Effector memory CD4-positive, alpha-beta T cell (primary cell): ENCODE data around the gene CDIP1.

Experiments used
- DNase-seq, 3 donors: peaks; one replicate each; pipeline ENCODE4 v3.0.0-alpha.2; 2020
- H3K27ac ChIP-seq: 2 replicates; pipeline ENCODE4 v1.7.0; 2013; ENCODE audit warnings: mild to moderate bottlenecking, low read length, moderate library complexity; ENCODE audit not compliant: insufficient read depth, poor library complexity, severe bottlenecking
- H3K27me3 ChIP-seq: replicated peaks from 2 replicates; pipeline ENCODE4 v1.7.0; 2013; ENCODE audit warnings: mild to moderate bottlenecking, low read length; ENCODE audit not compliant: insufficient read depth, control insufficient read depth, poor library complexity, severe bottlenecking
- H3K36me3 ChIP-seq: 2 replicates; pipeline ENCODE4 v1.7.0; 2013; ENCODE audit warnings: mild to moderate bottlenecking, low read length, moderate library complexity; ENCODE audit not compliant: control insufficient read depth, insufficient read depth
- H3K4me1 ChIP-seq: 2 replicates; pipeline ENCODE4 v1.7.0; 2013; ENCODE audit warnings: low read length, mild to moderate bottlenecking; ENCODE audit not compliant: control insufficient read depth, insufficient read depth, poor library complexity, severe bottlenecking
- H3K4me3 ChIP-seq: 2 replicates; pipeline ENCODE4 v1.7.0; 2013; ENCODE audit warnings: low read length, low read depth, mild to moderate bottlenecking; ENCODE audit not compliant: insufficient read depth, poor library complexity, severe bottlenecking
- H3K9me3 ChIP-seq: 2 replicates; pipeline ENCODE4 v1.7.0; 2013; ENCODE audit warnings: mild to moderate bottlenecking, low read length, moderate library complexity; ENCODE audit not compliant: control insufficient read depth

CDIP1 gene

DNA sequence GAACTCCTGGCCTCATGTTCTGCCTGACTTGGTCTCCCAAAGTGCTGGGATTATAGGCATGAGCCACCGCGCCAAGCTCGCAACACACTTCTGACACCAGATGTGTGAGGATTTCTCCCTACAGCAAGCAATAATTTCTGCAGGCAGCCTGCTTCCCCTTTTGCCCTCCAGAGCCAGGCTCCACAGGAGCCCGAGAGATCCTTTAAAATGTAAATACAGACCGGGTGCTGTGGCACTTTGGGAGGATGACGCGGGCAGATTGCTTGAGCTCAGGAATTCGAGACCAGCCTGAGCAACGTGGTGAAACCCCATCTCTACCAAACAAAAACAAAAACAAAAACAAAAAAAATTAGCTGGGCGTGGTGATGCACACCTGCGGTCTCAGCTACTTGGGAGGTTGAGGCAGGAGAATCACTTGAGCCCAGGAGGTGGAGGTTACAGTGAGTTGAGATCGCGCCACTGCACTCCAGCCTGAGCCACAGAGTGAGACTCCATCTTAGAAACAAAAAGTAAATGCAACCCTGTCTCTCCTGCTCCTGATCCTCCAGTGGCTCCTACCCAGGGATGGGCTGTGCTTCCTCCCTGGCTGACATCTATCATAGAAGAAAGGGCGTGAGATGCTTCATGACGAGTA lies 32.2 kb upstream of the CDIP1 start:
- no peak for DNase-seq
- no peaks in the 10 kb centered on the region for H3K36me3 ChIP-seq
- H3K27ac ChIP-seq = no peak overlapping the region
- no peaks in the 10 kb centered on the region for H3K27me3 ChIP-seq
- no peak overlapping the region for H3K4me3 ChIP-seq
- H3K4me1 ChIP-seq = peaks cover 3% of the 10 kb centered on the region
- H3K9me3 ChIP-seq = no peaks in the 10 kb centered on the region

- no peak overlapping the region for H3K27ac ChIP-seq
- H3K4me1 ChIP-seq = peaks cover 3% of the 10 kb centered on the region
- H3K4me3 ChIP-seq = no peak overlapping the region
- H3K36me3 ChIP-seq = no peaks in the 10 kb centered on the region
- no peaks in the 10 kb centered on the region for H3K9me3 ChIP-seq
- no peak for DNase-seq
- no peaks in the 10 kb centered on the region for H3K27me3 ChIP-seq
These were observed 31.5 kb upstream of the CDIP1 start for GRCh38 chr16:4570086-4570485.

- no peaks in the 10 kb centered on the region for H3K27me3 ChIP-seq
- no peaks in the 10 kb centered on the region for H3K4me1 ChIP-seq
- H3K9me3 ChIP-seq = no peaks in the 10 kb centered on the region
- no peak overlapping the region for H3K27ac ChIP-seq
- DNase-seq = no peak
- H3K4me3 ChIP-seq = no peak overlapping the region
- no peaks in the 10 kb centered on the region for H3K36me3 ChIP-seq
These were observed 27.6 kb upstream of the CDIP1 start for GRCh38 chr16:4566144-4566543.

DNA sequence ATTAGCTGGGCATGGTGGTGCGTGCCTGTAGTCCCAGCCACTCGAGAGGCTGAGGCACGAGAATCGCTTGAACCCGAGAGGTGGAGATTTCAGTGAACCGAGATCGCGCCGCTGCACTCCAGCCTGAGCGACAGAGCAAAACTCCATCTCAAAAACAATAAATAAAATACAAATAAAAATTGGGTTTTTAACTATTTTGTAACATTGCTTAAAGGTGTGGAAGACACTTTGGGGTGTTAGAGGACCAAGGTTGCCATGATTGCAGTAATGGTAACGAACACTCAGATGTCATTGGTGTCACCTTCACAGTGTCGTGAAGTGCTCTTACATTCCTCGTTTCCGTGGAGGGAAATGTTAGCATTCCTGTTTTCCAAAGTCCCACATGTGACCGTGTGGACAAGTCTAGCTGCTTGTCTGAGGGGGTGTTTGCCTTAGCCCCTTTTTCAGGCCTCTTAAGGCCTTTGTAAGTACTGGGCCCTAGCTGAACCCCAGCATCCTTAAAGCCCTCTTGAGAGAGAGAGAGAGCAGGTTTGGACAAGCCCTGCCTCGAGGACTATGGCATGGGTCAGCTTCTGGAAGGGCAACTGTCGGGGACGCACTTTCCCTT lies 26.2 kb upstream of the CDIP1 start:
- Histone ChIP-seq H3K27me3 (no peaks in the 10 kb centered on the region), H3K4me1 (no peaks in the 10 kb centered on the region), H3K9me3 (no peaks in the 10 kb centered on the region), H3K4me3 (no peak overlapping the region), H3K36me3 (no peaks in the 10 kb centered on the region), H3K27ac (no peak overlapping the region)
- no peak for DNase-seq

- no peak overlapping the region for H3K27ac ChIP-seq
- no peak for DNase-seq
- no peaks in the 10 kb centered on the region for H3K9me3 ChIP-seq
- no peaks in the 10 kb centered on the region for H3K4me1 ChIP-seq
- H3K27me3 ChIP-seq = no peaks in the 10 kb centered on the region
- no peaks in the 10 kb centered on the region for H3K36me3 ChIP-seq
- H3K4me3 ChIP-seq = no peak overlapping the region
These were observed 23.0 kb upstream of the CDIP1 start for GRCh38 chr16:4561596-4561995.

DNA sequence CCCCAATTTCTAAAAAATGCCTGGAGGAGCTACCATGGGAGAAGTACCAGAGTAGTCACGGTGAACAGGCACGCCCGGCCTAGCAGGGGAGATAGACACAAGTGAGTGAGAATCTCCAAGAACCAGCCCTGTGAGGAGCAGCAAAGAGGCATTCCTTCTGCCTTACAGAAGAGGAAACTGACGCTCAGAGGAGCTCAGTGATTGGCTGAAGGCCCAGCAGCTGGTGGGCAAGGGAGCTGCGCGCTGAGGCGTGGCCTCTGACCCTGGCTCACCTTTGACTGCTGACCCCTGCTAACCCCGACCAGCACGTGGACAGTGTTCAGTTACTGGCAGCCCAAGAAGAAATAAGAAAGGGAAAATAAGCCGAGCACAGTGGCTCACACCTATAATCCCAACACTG lies 19.4 kb upstream of the CDIP1 start:
- DNase-seq = no peak
- no peaks in the 10 kb centered on the region for H3K36me3 ChIP-seq
- H3K4me1 ChIP-seq = no peaks in the 10 kb centered on the region
- no peaks in the 10 kb centered on the region for H3K27me3 ChIP-seq
- H3K9me3 ChIP-seq = no peaks in the 10 kb centered on the region
- H3K4me3 ChIP-seq = no peak overlapping the region
- no peak overlapping the region for H3K27ac ChIP-seq

DNA sequence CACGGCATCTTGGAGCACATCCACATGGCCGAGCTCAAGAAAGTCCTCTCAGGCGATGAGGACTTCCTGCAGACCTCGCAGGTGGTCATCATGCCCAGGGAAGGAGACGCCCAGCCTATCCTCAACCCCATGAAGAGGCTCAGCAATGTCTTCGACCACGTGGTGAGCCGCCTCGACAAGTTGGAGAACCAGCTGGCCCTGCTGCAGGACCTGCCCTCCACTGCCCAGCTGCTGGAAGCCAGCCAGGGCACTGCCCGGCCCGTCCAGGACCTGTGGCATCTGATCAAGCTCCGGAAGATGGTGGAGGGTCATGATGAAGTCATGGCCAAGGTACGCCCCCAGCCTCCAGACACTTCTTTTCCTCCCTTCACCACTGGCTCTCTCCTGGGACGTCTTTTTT lies 18.0 kb upstream of the CDIP1 start:
- H3K4me3 ChIP-seq = no peak overlapping the region
- no peak for DNase-seq
- H3K9me3 ChIP-seq = no peaks in the 10 kb centered on the region

DNA sequence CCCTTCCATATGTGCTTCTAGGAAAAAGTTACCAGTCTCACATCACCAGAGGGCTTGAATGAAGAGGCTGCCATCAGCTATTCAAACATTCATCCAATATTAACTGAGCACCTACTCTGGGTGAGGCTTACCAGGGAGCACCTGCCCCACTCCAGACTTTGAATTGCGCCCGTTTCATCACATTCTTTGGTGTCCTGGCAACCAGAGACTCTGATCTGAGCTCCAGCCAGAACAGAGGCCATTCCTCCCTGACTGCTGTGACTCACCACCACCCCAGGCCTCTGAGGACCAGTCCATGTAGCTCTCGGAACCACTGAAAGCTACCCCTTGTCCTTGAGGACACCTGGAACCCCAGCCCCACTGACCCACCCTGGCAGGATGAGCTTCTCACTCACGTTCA lies 17.5 kb upstream of the CDIP1 start, which contains the start of gene C16orf96:
Gene C16orf96 (plus strand): TSS at position 229 of the 400 bp plus-strand sequence. CDS start 150 bp downstream, at position 379.
- Histone ChIP-seq H3K4me3 (no peak within 1 kb of the TSS), H3K4me1 (no peaks in the 10 kb centered on the region), H3K27me3 (no peaks in the 10 kb centered on the region), H3K36me3 (no peaks in the 10 kb centered on the region), H3K9me3 (no peaks in the 10 kb centered on the region), H3K27ac (no peak within 1 kb of the TSS)
- no peak for DNase-seq

More for the DNA sequence above, 18.0 kb upstream of the CDIP1 start:
- no peaks in the 10 kb centered on the region for H3K36me3 ChIP-seq
- H3K27me3 ChIP-seq = no peaks in the 10 kb centered on the region
- no peak overlapping the region for H3K27ac ChIP-seq
- no peaks in the 10 kb centered on the region for H3K4me1 ChIP-seq

DNA sequence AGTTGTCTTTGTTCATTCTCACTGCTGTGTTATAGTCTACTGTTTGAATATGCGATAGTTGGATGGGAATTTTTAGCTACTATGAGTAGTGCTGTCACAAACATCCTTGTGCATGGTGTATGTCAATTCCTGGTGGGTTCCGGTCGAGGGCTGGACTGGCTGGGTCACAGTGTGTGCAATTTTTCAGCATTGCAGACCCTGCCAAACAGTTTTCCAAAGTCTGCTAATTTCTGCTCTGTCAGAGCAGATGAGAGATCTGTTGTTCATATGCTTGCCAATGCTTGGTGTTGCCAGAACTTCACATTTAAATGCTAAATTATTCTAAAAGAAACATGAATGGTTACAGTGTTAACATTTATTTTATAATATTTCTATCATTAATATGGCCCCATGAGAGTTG lies 14.0 kb upstream of the CDIP1 start:
- Histone ChIP-seq H3K27ac (no peak overlapping the region), H3K27me3 (no peaks in the 10 kb centered on the region), H3K9me3 (no peaks in the 10 kb centered on the region), H3K4me1 (peaks cover 6% of the 10 kb centered on the region), H3K4me3 (no peak overlapping the region), H3K36me3 (no peaks in the 10 kb centered on the region)
- DNase-seq = no peak

DNA sequence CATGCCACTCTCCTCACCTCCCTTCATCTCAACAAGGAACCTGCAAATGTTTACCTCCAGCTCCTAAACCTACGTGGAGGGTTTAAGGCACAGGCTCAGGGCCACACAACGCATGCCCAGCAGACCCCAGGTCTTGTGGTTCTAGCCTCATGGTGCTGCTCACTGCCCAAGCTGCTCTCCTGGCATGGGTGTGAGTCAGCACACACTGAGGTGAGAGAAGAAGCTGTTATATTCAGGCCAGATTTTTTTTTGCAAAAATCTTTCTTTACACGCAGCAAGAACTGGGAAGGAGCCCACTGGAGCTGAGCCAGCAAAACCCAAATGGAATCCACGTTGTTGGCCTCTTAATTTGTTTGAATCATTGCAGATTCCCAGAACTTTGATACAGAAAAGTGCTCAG lies 12.0 kb upstream of the CDIP1 start:
- H3K27ac ChIP-seq = no peak overlapping the region
- peaks cover 6% of the 10 kb centered on the region for H3K4me1 ChIP-seq
- no peak overlapping the region for H3K4me3 ChIP-seq
- H3K27me3 ChIP-seq = no peaks in the 10 kb centered on the region
- DNase-seq = no peak
- H3K9me3 ChIP-seq = no peaks in the 10 kb centered on the region
- no peaks in the 10 kb centered on the region for H3K36me3 ChIP-seq
